Prostate gland (tissue), 2 donors: ENCODE measurements around the gene TMC3.

Source experiments
- POLR2A ChIP-seq: fragments of 450-650 bp; IDR thresholded peaks from one replicate; pipeline ENCODE4 v1.6.1; 2016; ENCODE audit warnings: antibody characterized with exemption, mild to moderate bottlenecking
- TF ChIP-seq, protein P1 (sequence below), 4 experiments: fragments of 200-600 bp in 2 of 4; fragments of 450-650 bp in 2 of 4; sonication (generic) in 2 of 4; IDR thresholded peaks; 1 replicate in 3 of 4; 2 replicates in 1 of 4; pipeline ENCODE4 v1.5.1; 2016 to 2019; ENCODE audit warnings: antibody characterized with exemption in 4 of 4, mild to moderate bottlenecking in 2 of 4, moderate library complexity in 2 of 4

DNA sequence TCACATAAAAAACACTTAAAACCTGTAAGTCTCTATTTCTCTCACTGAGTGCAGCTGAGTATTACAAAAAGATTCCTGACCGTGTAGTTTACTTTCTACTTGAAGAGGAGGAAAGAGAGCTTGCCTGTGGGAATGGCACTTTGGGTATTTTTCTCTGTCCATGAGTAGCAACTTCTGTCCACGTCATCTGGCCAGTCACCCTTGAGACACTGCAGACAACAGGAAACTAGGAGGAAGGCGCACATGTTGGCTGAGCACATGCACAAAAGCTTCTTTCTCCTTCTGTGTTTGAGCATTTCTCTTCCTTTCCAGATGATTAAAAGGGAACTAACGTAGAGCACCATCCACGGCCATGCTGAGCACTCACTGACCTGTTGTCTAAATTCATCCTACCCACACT lies 69.8 kb downstream of the TMC3 start:
- TF ChIP-seq, protein P1, sequence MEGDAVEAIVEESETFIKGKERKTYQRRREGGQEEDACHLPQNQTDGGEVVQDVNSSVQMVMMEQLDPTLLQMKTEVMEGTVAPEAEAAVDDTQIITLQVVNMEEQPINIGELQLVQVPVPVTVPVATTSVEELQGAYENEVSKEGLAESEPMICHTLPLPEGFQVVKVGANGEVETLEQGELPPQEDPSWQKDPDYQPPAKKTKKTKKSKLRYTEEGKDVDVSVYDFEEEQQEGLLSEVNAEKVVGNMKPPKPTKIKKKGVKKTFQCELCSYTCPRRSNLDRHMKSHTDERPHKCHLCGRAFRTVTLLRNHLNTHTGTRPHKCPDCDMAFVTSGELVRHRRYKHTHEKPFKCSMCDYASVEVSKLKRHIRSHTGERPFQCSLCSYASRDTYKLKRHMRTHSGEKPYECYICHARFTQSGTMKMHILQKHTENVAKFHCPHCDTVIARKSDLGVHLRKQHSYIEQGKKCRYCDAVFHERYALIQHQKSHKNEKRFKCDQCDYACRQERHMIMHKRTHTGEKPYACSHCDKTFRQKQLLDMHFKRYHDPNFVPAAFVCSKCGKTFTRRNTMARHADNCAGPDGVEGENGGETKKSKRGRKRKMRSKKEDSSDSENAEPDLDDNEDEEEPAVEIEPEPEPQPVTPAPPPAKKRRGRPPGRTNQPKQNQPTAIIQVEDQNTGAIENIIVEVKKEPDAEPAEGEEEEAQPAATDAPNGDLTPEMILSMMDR (IDR thresholded peaks at IDR 0.05), result no peak
- TF ChIP-seq POLR2A, result no peak
